Kidney (tissue), 14 donors: Measurements from ENCODE around the gene RALGAPB. TPM values are rescaled to one million over a fixed set of nuclear protein-coding genes. Genes with fewer than 3 reads are reported as not detected.

ENCODE experiments used
- DNase-seq, 5 donors: peaks; one replicate each; pipeline ENCODE4 v3.0.0-alpha.2; 2013 to 2020
- FAIRE-seq: peaks from 2 replicates; lab custom pipeline; 2012; peaks lifted over from hg19 to GRCh38; lab: Jason Lieb, UNC
- H3K27ac ChIP-seq, 2 donors: one replicate each; pipeline ENCODE4 v1.7.0; 2013; ENCODE audit warnings: low read depth in 2 of 2, low read length in 2 of 2, inconsistent platforms in 1 of 2
- H3K27me3 ChIP-seq: one replicate; pipeline ENCODE4 v1.7.1; 2013; ENCODE audit warnings: low read length, inconsistent platforms; ENCODE audit not compliant: control insufficient read depth, insufficient read depth
- H3K36me3 ChIP-seq, 3 donors: one replicate each; pipeline versions ENCODE4 v1.7.0 to v1.7.1; 2013; ENCODE audit warnings: low read length in 3 of 3, control low read depth in 1 of 3, inconsistent platforms in 1 of 3; ENCODE audit not compliant: insufficient read depth in 3 of 3, control insufficient read depth in 2 of 3
- H3K4me1 ChIP-seq, 3 donors: one replicate each; pipeline versions ENCODE4 v1.7.0 to v1.7.1; 2013; ENCODE audit warnings: low read length in 3 of 3, inconsistent platforms in 1 of 3, low read depth in 1 of 3; ENCODE audit not compliant: control insufficient read depth in 2 of 3, insufficient read depth in 2 of 3
- H3K4me3 ChIP-seq, 3 donors: one replicate each; pipeline versions ENCODE4 v1.7.0 to v1.8.1; 2013; ENCODE audit warnings: low read length in 3 of 3, control low read depth in 1 of 3, inconsistent platforms in 1 of 3
- H3K9ac ChIP-seq, 3 donors: one replicate each; pipeline versions ENCODE4 v1.7.0 to v1.7.1; 2013; ENCODE audit warnings: low read length in 3 of 3, control low read depth in 1 of 3, inconsistent platforms in 1 of 3
- H3K9me3 ChIP-seq, 3 donors: one replicate each; pipeline versions ENCODE4 v1.7.0 to v1.7.1; 2013; ENCODE audit warnings: low read length in 3 of 3, control low read depth in 1 of 3, inconsistent platforms in 1 of 3; ENCODE audit not compliant: control insufficient read depth in 2 of 3, insufficient read depth in 1 of 3
- CTCF ChIP-seq: IDR thresholded peaks from 3 replicates; pipeline ENCODE4 v1.5.1; 2012; ENCODE audit warnings: mild to moderate bottlenecking, moderate library complexity, borderline replicate concordance; ENCODE audit not compliant: insufficient read depth; ENCODE audit errors: extremely low read depth
- intact Hi-C: fragments of 100-400 bp; cut with DNase I; formaldehyde crosslinking; loops from one replicate; pipeline ENCODE4 v1.11.1; 2022
- polyA plus RNA-seq: library from polyadenylated mRNA; stranded (reverse); fragments of 350-450 nt; fragmentation: Illumina TruSeq; extraction: RNeasy Lipid Tissue Mini Kit (QIAGEN cat#74804); gene quantifications from one replicate; pipeline ENCODE4 v1.2.3, GENCODE V29; 2014; ENCODE audit warnings: low read depth, low replicate concordance; ENCODE audit not compliant: insufficient read depth
- total RNA-seq: library from RNA; stranded (reverse); fragmentation: NEBNext Ultra II Directional; extraction: Animal tissue kit (Norgen Biotek cat#: 25700); gene quantifications from one replicate; pipeline ENCODE4 v1.2.1, GENCODE V29; 2021
- donor health status: control.
- donor health status: control.
- donor health status: control.
- donor health status: control.
- donor health status: control.
- donor health status: DM: yes; HTN: yes; CAD: no.
- donor health status: Normal renal cell carcinoma (clear cell type).

RALGAPB gene
- total and polyA plus RNA-seq, 2 donors from 2014 or later = 9.4 to 43.3 TPM

GRCh38 chr20:38557174-38557573 lies 84.5 kb downstream of the RALGAPB start:
- Histone ChIP-seq H3K4me1 (no peaks in the 10 kb centered on the region), H3K4me3 (no peak overlapping the region), H3K36me3 (peaks cover 9 to 23% (median 16%) of the 10 kb centered on the region in 3 donors), H3K9ac (no peak overlapping the region), H3K27me3 (no peaks in the 10 kb centered on the region), H3K9me3 (no peaks in the 10 kb centered on the region), H3K27ac (no peak overlapping the region)
- intact Hi-C loops = no loop called here
- DNase-seq (no peak), FAIRE-seq (no peak)
- TF ChIP-seq CTCF = no peak

DNA sequence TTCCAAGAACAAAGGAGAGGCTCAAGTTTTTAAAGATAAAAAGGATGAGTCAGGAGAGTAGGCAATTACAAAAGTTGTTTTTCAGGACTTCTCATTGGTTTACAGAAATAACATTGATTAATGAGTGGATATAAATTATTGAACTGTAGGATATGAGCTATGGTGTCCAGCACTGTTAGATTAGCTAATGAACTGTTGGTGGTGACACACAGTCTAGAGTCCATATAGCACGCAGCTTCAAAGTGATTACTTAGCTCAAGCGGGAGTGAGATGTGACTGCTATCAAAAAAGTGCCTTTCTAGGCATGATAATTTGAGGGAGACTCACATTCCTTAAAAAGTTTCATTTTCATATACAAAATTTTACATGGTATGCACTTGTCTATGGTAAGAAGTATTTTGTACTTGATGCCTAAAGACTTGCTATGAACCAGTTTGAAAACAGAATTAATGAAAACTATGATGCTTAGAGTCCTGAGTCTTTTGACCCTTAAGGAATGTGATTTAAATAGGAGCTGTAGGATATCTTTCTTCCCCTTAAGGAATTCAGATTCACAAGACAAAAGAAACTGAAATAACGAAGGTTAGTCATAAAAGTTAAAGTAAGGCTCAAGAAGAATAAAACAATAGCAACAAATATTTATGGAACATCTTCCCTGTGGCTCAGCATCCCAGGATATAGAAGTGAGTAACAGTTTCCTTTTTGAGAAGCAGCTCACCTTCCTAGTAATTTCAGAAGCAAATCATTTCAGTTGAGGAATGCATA lies 86.1 kb downstream of the RALGAPB start:
- Histone ChIP-seq H3K9ac (no peak overlapping the region), H3K36me3 (peaks cover 9 to 16% (median 13%) of the 10 kb centered on the region in 3 donors), H3K27me3 (no peaks in the 10 kb centered on the region), H3K4me1 (no peaks in the 10 kb centered on the region), H3K9me3 (no peaks in the 10 kb centered on the region), H3K27ac (no peak overlapping the region), H3K4me3 (no peak overlapping the region)
- FAIRE-seq = no peak
- TF ChIP-seq CTCF = no peak
- no peak for DNase-seq
- intact Hi-C loops = no loop called here

- no peak overlapping the region for H3K4me3 ChIP-seq
- intact Hi-C loops = no loop called here
- H3K27ac ChIP-seq = no peak overlapping the region
- FAIRE-seq (no peak), DNase-seq (no peak)
- no peaks in the 10 kb centered on the region for H3K4me1 ChIP-seq
- peaks cover 9 to 16% (median 13%) of the 10 kb centered on the region in 3 donors for H3K36me3 ChIP-seq
- H3K9me3 ChIP-seq = no peaks in the 10 kb centered on the region
- no peak overlapping the region for H3K9ac ChIP-seq
- H3K27me3 ChIP-seq = no peaks in the 10 kb centered on the region
- TF ChIP-seq CTCF = no peak
Measured at GRCh38 chr20:38559764-38560163, 87.1 kb downstream of the RALGAPB start.
